ENCODE measurements around the gene GNAS. TPM values are rescaled to one million over a fixed set of nuclear protein-coding genes. Genes with fewer than 3 reads are reported as not detected.

GNAS gene
- total and polyA plus RNA-seq, 7 donors, result 700 to 1,905 (median 1,386) TPM

GRCh38 chr20:58845706-58846105 lies 6.8 kb upstream of the GNAS start:
- Histone ChIP-seq H3K4me1 (no peaks in the 10 kb centered on the region), H3K36me3 (ENCODE audit: insufficient read depth in 1 of 2, low read depth in 1 of 2) (no peaks in the 10 kb centered on the region), H3K9me3 (no peaks in the 10 kb centered on the region), H3K27ac (no peak overlapping the region), H3K4me3 (no peak overlapping the region), H3K27me3 (ENCODE audit: insufficient read depth in 3 of 3, low read length in 2 of 3) (peaks cover 0 to 37% (median 2%) of the 10 kb centered on the region in 3 donors)
- intact Hi-C loops (cut with DNase I), result loop anchor here in 1 of 2 donors (10.0 kb wide), 1 partner anchor 611 kb away; no protein-coding TSS in a partner anchor
- ATAC-seq, result no peak
- no peak for DNase-seq
- WGBS, 3 donors, result 80 to 82% (median 80%) methylated on average over 3 of the region's 3 CpGs
- TF ChIP-seq CTCF (IDR thresholded peaks at IDR 0.05), result no peak

GRCh38 chr20:58847463-58847862 lies 5.1 kb upstream of the GNAS start:
- ATAC-seq (no peak), DNase-seq (no peak)
- H3K9me3 ChIP-seq, result no peaks in the 10 kb centered on the region
- intact Hi-C loops (cut with DNase I), result loop anchor here in 1 of 2 donors (10.0 kb wide), 1 partner anchor 613 kb away; no protein-coding TSS in a partner anchor
- H3K27ac ChIP-seq, result no peak overlapping the region
- peaks cover 0 to 29% (median 0%) of the 10 kb centered on the region in 3 donors for H3K27me3 ChIP-seq (ENCODE audit: insufficient read depth in 3 of 3, low read length in 2 of 3)
- H3K4me3 ChIP-seq, result no peak overlapping the region
- H3K36me3 ChIP-seq (ENCODE audit: insufficient read depth in 1 of 2, low read depth in 1 of 2), result no peaks in the 10 kb centered on the region
- no peak for TF ChIP-seq CTCF (IDR thresholded peaks at IDR 0.05)
- H3K4me1 ChIP-seq, result no peaks in the 10 kb centered on the region
- WGBS, 3 donors, result 74 to 78% (median 77%) methylated on average over 2 of the region's 2 CpGs

DNA sequence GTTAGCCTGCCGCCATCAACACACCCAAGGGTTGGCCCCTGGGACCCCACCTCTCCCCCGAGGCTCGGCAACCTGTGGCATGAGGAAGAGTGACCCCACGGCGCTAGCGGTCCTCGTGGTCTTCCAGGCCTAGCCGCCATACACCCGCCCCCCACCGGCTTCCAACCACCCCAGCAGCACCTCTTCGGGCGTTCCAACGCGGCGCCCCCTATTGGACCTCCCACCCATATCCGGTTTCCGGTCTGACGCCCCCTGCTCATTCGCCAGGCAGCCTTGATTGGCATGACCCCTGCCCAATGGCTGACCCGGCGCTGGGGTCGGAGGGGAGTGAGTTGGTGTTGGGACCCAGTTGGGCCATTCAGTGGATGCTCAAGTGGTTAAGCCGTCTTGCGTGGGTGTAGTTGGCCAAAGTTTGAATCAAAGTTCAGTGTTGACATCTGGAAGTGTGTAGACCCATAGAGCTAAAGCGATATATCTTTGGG lies 1.8 kb upstream of the GNAS start, which contains the start of gene GNAS-AS1:
Gene GNAS-AS1, minus strand, starts transcription at position 210 of the 482 bp plus-strand sequence.
- TF ChIP-seq CTCF (IDR thresholded peaks at IDR 0.05), result no peak
- peak; percentile 73 to 88 (median 81) for ATAC-seq
- 40 to 49% (median 48%) methylated on average over 25 of the region's 25 CpGs for WGBS, 3 donors
- peaks cover 0 to 51% (median 9%) of the 10 kb centered on the region in 3 donors for H3K27me3 ChIP-seq (ENCODE audit: insufficient read depth in 3 of 3, low read length in 2 of 3)
- intact Hi-C loops (cut with DNase I), result loop anchor here in 1 of 2 donors (5.0 to 10.0 kb wide), 2 partner anchors 203 to 366 kb away; no protein-coding TSS in a partner anchor
- DNase-seq, result peak; percentile 75 to 90
- H3K27ac ChIP-seq, result no peak within 1 kb of the TSS
- no peaks in the 10 kb centered on the region for H3K36me3 ChIP-seq (ENCODE audit: insufficient read depth in 1 of 2, low read depth in 1 of 2)
- peak within 1 kb of the TSS; percentile 59 for H3K4me3 ChIP-seq
- no peaks in the 10 kb centered on the region for H3K9me3 ChIP-seq
- no peaks in the 10 kb centered on the region for H3K4me1 ChIP-seq

DNA sequence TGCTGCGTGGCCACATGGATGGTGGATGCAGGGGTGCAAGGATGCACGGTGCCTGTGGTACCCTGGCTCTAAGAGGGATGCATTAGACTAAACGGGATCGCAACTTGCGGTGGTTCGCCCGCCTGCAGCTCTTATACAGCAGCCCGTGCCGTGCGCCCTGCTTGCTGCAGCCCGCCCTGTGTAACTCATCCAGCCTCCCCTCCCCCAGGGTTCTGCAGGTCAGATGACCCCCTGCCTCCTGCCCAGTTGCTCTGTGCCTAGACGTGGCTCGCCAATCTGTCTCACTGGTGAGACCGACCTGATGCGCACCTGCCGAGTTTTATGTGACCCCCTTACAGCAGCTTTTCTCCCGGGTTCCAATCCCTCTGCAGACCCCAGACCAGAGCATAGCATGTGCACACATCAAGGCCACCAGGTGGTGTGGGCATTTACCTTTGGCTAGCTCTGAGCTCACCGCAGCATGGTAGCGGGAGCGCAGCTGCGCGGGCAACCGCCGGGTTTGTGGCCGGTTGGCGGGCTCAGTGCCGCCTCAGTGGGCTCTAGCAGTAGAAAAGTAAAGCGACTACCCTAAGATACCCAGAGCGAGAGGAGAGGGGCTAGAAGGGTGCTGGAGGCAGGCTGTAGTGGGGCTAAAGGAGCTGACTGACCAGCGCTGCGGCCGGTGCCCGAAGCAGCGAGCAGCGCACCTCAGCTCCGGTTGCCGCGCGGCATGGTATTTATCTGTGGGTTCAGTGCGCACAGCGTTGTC lies 1.1 kb upstream of the GNAS start:
- Histone ChIP-seq H3K36me3 (ENCODE audit: insufficient read depth in 1 of 2, low read depth in 1 of 2) (no peaks in the 10 kb centered on the region), H3K4me3 (peak overlapping the region; percentile 59), H3K27me3 (ENCODE audit: insufficient read depth in 3 of 3, low read length in 2 of 3) (peaks cover 0 to 51% (median 13%) of the 10 kb centered on the region in 3 donors), H3K9me3 (no peaks in the 10 kb centered on the region), H3K27ac (no peak overlapping the region), H3K4me1 (no peaks in the 10 kb centered on the region)
- ATAC-seq (peak in 1 of 4 donors; percentile 57), DNase-seq (no peak)
- TF ChIP-seq CTCF (IDR thresholded peaks at IDR 0.05), result no peak
- WGBS, 3 donors, result 58 to 71% (median 62%) methylated on average over 36 to 41 of the region's 41 CpGs
- intact Hi-C loops (cut with DNase I), result loop anchor here in 1 of 2 donors (5.0 to 10.0 kb wide), 2 partner anchors 204 to 367 kb away; no protein-coding TSS in a partner anchor

All from psoas muscle (tissue), 8 donors.